HepG2 (cell line): Measurements from ENCODE around the gene TEAD3. TPM values are rescaled to one million over a fixed set of nuclear protein-coding genes. Genes with fewer than 3 reads are reported as not detected.
A peak's percentile ranks its signal among the peaks of the same experiment; 100 is the strongest.

Source experiments
- ATAC-seq: fragments of 200-7000 bp; cut with Tn5 transposase; 3 replicates; pipeline ENCODE4 v1.9.1; 2020; ENCODE audit warnings: mild to moderate bottlenecking, moderate library complexity
- BruUV-seq: library from RNA; stranded (reverse); fragments of 400-500 nt; replicated peaks from 2 replicates; lab custom pipeline; 2021; lab: Mats Ljungman, UMichigan
- CTCF ChIA-PET: fragments of 300-600 bp; formaldehyde crosslinking; extraction: SDS; loops from one replicate; lab custom pipeline; 2021; ENCODE audit warnings: low total read pairs, inconsistent platforms, low intra/inter-chr PET ratio; lab: Yijun Ruan, JAX
- POLR2A ChIA-PET: fragments of 350-600 bp; sonication (Branson Sonifier 250); formaldehyde crosslinking; loops from one replicate; lab custom pipeline; 2020; ENCODE audit warnings: antibody characterized with exemption, inconsistent platforms; lab: Yijun Ruan, JAX
- DNase-seq: peaks from one replicate; pipeline ENCODE4 v3.0.0-alpha.2; 2015; ENCODE audit warnings: low spot score
- FAIRE-seq: peaks from 3 replicates; lab custom pipeline; 2011; peaks lifted over from hg19 to GRCh38; lab: Jason Lieb, UNC
- H2AFZ ChIP-seq: one replicate; pipeline ENCODE4 v1.6.1; 2011; ENCODE audit warnings: low read length, inconsistent platforms
- H3K27ac ChIP-seq: fragments of 300-600 bp; 3 replicates; pipeline ENCODE4 v1.8.0; 2011; ENCODE audit warnings: mixed run types, mild to moderate bottlenecking, mixed read lengths, low read length, inconsistent platforms; ENCODE audit not compliant: insufficient read depth; ENCODE audit errors: extremely low read length
- H3K27me3 ChIP-seq, 2 experiments: fragments of 200-600 bp in 1 of 2; 2 replicates in 1 of 2; 3 replicates in 1 of 2; pipeline versions ENCODE4 v1.6.0 to v1.8.0; 2011; ENCODE audit warnings: low read length in 2 of 2, mild to moderate bottlenecking in 2 of 2, moderate library complexity in 2 of 2, inconsistent platforms in 1 of 2; ENCODE audit not compliant: insufficient read depth in 2 of 2, control insufficient read depth in 1 of 2
- H3K36me3 ChIP-seq, 2 experiments: fragments of 200-600 bp in 1 of 2; replicated peaks in 1 of 2; 2 replicates in 1 of 2; 3 replicates in 1 of 2; pipeline versions ENCODE4 v1.5.1 to v1.8.0; 2011; ENCODE audit warnings: low read length in 2 of 2, inconsistent platforms in 1 of 2; ENCODE audit not compliant: insufficient read depth in 2 of 2, control insufficient read depth in 1 of 2
- H3K4me1 ChIP-seq: 2 replicates; pipeline ENCODE4 v1.5.1; 2012; ENCODE audit warnings: low read length, inconsistent platforms; ENCODE audit not compliant: insufficient read depth
- H3K4me2 ChIP-seq: 2 replicates; pipeline ENCODE4 v1.6.0; 2011; ENCODE audit warnings: low read depth, low read length, inconsistent platforms
- H3K4me3 ChIP-seq, 3 experiments: fragments of 200-600 bp in 1 of 3; sonication (generic), shearing (Covaris generic) in 1 of 3; replicated peaks in 1 of 3; 2 replicates each; pipeline ENCODE4 v1.5.1; 2011 to 2016; ENCODE audit warnings: low read length in 3 of 3, inconsistent platforms in 2 of 3, low read depth in 2 of 3, mild to moderate bottlenecking in 2 of 3, control low read depth in 1 of 3, mixed read lengths in 1 of 3; ENCODE audit not compliant: insufficient read depth in 1 of 3
- H3K79me2 ChIP-seq: one replicate; pipeline ENCODE4 v1.6.1; 2011; ENCODE audit warnings: low read length, inconsistent platforms; ENCODE audit not compliant: insufficient read depth
- H3K9ac ChIP-seq: 2 replicates; pipeline ENCODE4 v1.6.0; 2011; ENCODE audit warnings: mild to moderate bottlenecking, low read depth, low read length, inconsistent platforms; ENCODE audit not compliant: insufficient read depth
- H3K9me3 ChIP-seq: 2 replicates; pipeline ENCODE4 v1.5.1; 2012; ENCODE audit warnings: mild to moderate bottlenecking, low read length
- H4K20me1 ChIP-seq: 2 replicates; pipeline ENCODE4 v1.6.0; 2011; ENCODE audit warnings: inconsistent platforms, mild to moderate bottlenecking, low read length, moderate library complexity; ENCODE audit not compliant: insufficient read depth
- HMG20A ChIP-seq: IDR thresholded peaks from 2 replicates; pipeline ENCODE4 v1.6.1; 2016; ENCODE audit warnings: borderline replicate concordance
- KDM2A ChIP-seq: sonication (generic); formaldehyde crosslinking; IDR thresholded peaks from 2 replicates; pipeline ENCODE4 v1.4.0; 2020; ENCODE audit warnings: low read depth, missing genetic modification reagents, borderline replicate concordance
- RFX5 ChIP-seq: IDR thresholded peaks from 2 replicates; pipeline ENCODE4 v1.6.1; 2011; ENCODE audit warnings: low read depth, low read length, improper control_type of control experiment
- ZNF382 ChIP-seq: sonication (generic); formaldehyde crosslinking; IDR thresholded peaks from 2 replicates; pipeline ENCODE4 v1.5.0; 2020; ENCODE audit warnings: missing genetic modification reagents, mild to moderate bottlenecking, borderline replicate concordance
- ZNF563 ChIP-seq: sonication (generic); formaldehyde crosslinking; IDR thresholded peaks from 2 replicates; pipeline ENCODE4 v1.8.0; 2022; ENCODE audit warnings: mild to moderate bottlenecking, moderate library complexity, missing genetic modification reagents
- ZNF652 ChIP-seq: IDR thresholded peaks from 2 replicates; pipeline ENCODE4 v1.6.1; 2016; ENCODE audit warnings: low read depth, borderline replicate concordance
- WGBS: methylation state at CpG from one replicate; pipeline ENCODE4 v1.1.6; 2017; ENCODE audit warnings: low lambda C conversion rate; 5-methylcytosine and 5-hydroxymethylcytosine counted together
- in situ Hi-C: cut with HindIII; loops from 2 replicates; pipeline ENCODE4 v1.10.0; 2017; ENCODE audit warnings: low pct_unique_long_range_greater_than_20kb; ENCODE audit not compliant: extremely low pct_ligation_motif_present
- intact Hi-C: fragments of 100-400 bp; cut with micrococcal nuclease; formaldehyde crosslinking; loops from one replicate; pipeline ENCODE4 v1.10.0; 2022; ENCODE audit not compliant: unreplicated experiment
- polyA plus RNA-seq, 8 experiments: library from polyadenylated mRNA; depleted of rRNA in 3 of 8; stranded (reverse) in 7 of 8; unstranded in 1 of 8; fragments of >200 nt; fragmentation: Illumina TruSeq in 4 of 8; extraction: Trizol in 4 of 8; gene quantifications; 2 replicates each; pipeline versions ENCODE4 v1.2.1 to v1.2.3, GENCODE V29; 2011 to 2016; ENCODE audit warnings: low read depth in 4 of 8, missing spikeins in 1 of 8, mixed read lengths in 1 of 8; ENCODE audit not compliant: insufficient read depth in 1 of 8
- total RNA-seq, 5 experiments: library from RNA; depleted of rRNA; stranded (reverse); fragments of >200 nt; fragmentation: Illumina TruSeq; extraction: Trizol; gene quantifications; 2 replicates each; pipeline ENCODE4 v1.2.3, GENCODE V29; 2016; ENCODE audit warnings: low read depth in 1 of 5

The TEAD3 gene
- total and polyA plus RNA-seq, 2 of the 13 experiments (the other 11 are each of a cell fraction or from before 2014, with no cell fraction given), result 15.1 to 16.5 TPM

- FAIRE-seq (no peak), ATAC-seq (no peak), DNase-seq (no peak)
- BruUV-seq, result no TSS peak
- Histone ChIP-seq H3K4me2 (no peak overlapping the region), H3K27ac (no peak overlapping the region), H2AFZ (no peak overlapping the region), H3K4me3 (no peak overlapping the region), H3K79me2 (no peaks in the 10 kb centered on the region), H3K9me3 (no peaks in the 10 kb centered on the region), H3K9ac (no peak overlapping the region), H4K20me1 (no peaks in the 10 kb centered on the region), H3K27me3 (peaks cover 11 to 80% of the 10 kb centered on the region in 2 experiments), H3K36me3 (no peaks in the 10 kb centered on the region), H3K4me1 (peaks cover 22% of the 10 kb centered on the region)
- 5% methylated on average over 4 of the region's 5 CpGs for WGBS
- in situ Hi-C loops (no loop called here), intact Hi-C loops (no loop called here)
- ChIA-PET CTCF (no interaction called here), POLR2A (no interaction called here)
- TF ChIP-seq ZNF563 (CRISPR knock-in tag), result no peak
- peak; percentile 83 for TF ChIP-seq ZNF652 (CRISPR knock-in tag)
Observed at GRCh38 chr6:35508542-35508941, 11.7 kb upstream of the TEAD3 start.

GRCh38 chr6:35508027-35508426, 11.1 kb upstream of the TEAD3 start:
- in situ Hi-C loops (no loop called here), intact Hi-C loops (no loop called here)
- Histone ChIP-seq H3K4me3 (no peak overlapping the region), H3K27me3 (peaks cover 11 to 81% of the 10 kb centered on the region in 2 experiments), H3K79me2 (no peaks in the 10 kb centered on the region), H3K9me3 (no peaks in the 10 kb centered on the region), H2AFZ (no peak overlapping the region), H3K36me3 (no peaks in the 10 kb centered on the region), H3K4me2 (no peak overlapping the region), H3K27ac (no peak overlapping the region), H3K9ac (no peak overlapping the region), H3K4me1 (peaks cover 22% of the 10 kb centered on the region), H4K20me1 (no peaks in the 10 kb centered on the region)
- WGBS, result 20% methylated on average over 2 of the region's 2 CpGs
- DNase-seq (no peak), ATAC-seq (no peak), FAIRE-seq (no peak)
- no TSS peak for BruUV-seq
- TF ChIP-seq ZNF382 (no peak), RFX5 (no peak), HMG20A (CRISPR knock-in tag) (no peak), KDM2A (CRISPR knock-in tag) (no peak)
- ChIA-PET CTCF (no interaction called here), POLR2A (no interaction called here)
